GM23338 (cell line): ENCODE measurements around the gene RFESD. TPM values are rescaled to one million over a fixed set of nuclear protein-coding genes. Genes with fewer than 3 reads are reported as not detected.
A peak's percentile ranks its signal among the peaks of the same experiment; 100 is the strongest.

Experiments
- ATAC-seq: fragments of 200-7000 bp; cut with Tn5 transposase; 3 replicates; pipeline ENCODE4 v1.9.1; 2020
- DNase-seq: peaks from one replicate; pipeline ENCODE4 v3.0.0-alpha.2; 2015; ENCODE audit warnings: low spot score
- H2AFZ ChIP-seq: fragments of 200-600 bp; sonication (generic); 2 replicates; pipeline ENCODE4 v1.8.0; 2016; ENCODE audit warnings: antibody characterized with exemption, mild to moderate bottlenecking, moderate library complexity
- H3F3A ChIP-seq: fragments of 200-600 bp; sonication (generic); replicated peaks from 2 replicates; pipeline ENCODE4 v1.8.0; 2017; ENCODE audit warnings: antibody characterized with exemption, mixed run types, low read depth
- H3K27ac ChIP-seq: fragments of 200-600 bp; sonication (generic); 2 replicates; pipeline ENCODE4 v1.6.1; 2016; ENCODE audit warnings: low read depth
- H3K27me3 ChIP-seq: fragments of 200-600 bp; sonication (generic); 2 replicates; pipeline ENCODE4 v1.8.0; 2016; ENCODE audit warnings: mild to moderate bottlenecking, mixed run types, moderate library complexity; ENCODE audit not compliant: insufficient read depth
- H3K36me3 ChIP-seq: fragments of 200-600 bp; sonication (generic); 2 replicates; pipeline ENCODE4 v1.8.0; 2016; ENCODE audit warnings: mild to moderate bottlenecking; ENCODE audit not compliant: insufficient read depth
- H3K4me1 ChIP-seq: fragments of 200-600 bp; sonication (generic); 2 replicates; pipeline ENCODE4 v1.8.0; 2016; ENCODE audit warnings: mild to moderate bottlenecking, moderate library complexity; ENCODE audit not compliant: insufficient read depth
- H3K4me2 ChIP-seq: fragments of 200-600 bp; sonication (generic); 2 replicates; pipeline ENCODE4 v1.7.1; 2017; ENCODE audit warnings: mixed run types
- H3K4me3 ChIP-seq: fragments of 200-600 bp; sonication (generic); 2 replicates; pipeline ENCODE4 v1.6.1; 2016; ENCODE audit warnings: mixed run types
- H3K79me2 ChIP-seq: fragments of 200-600 bp; sonication (generic); replicated peaks from 2 replicates; pipeline ENCODE4 v1.8.0; 2017; ENCODE audit warnings: mild to moderate bottlenecking; ENCODE audit not compliant: insufficient read depth
- H3K9me2 ChIP-seq: fragments of 200-600 bp; sonication (generic); 2 replicates; pipeline ENCODE4 v1.8.0; 2017; ENCODE audit not compliant: insufficient read depth
- H4K20me1 ChIP-seq: fragments of 200-600 bp; sonication (generic); replicated peaks from 2 replicates; pipeline ENCODE4 v1.8.0; 2017; ENCODE audit warnings: mild to moderate bottlenecking; ENCODE audit not compliant: insufficient read depth
- H3K27ac Mint-ChIP-seq: 2 replicates; pipeline ENCODE4 v1.8.0; 2020; ENCODE audit warnings: inconsistent platforms, mild to moderate bottlenecking, moderate library complexity, mixed read lengths
- H3K27me3 Mint-ChIP-seq: 3 replicates; pipeline ENCODE4 v1.8.0; 2022; ENCODE audit warnings: low read depth, mild to moderate bottlenecking, moderate library complexity, mixed read lengths, inconsistent platforms; ENCODE audit not compliant: insufficient read depth, poor library complexity
- H3K36me3 Mint-ChIP-seq: 3 replicates; pipeline ENCODE4 v1.8.0; 2021; ENCODE audit warnings: low read depth, mild to moderate bottlenecking, inconsistent platforms, moderate library complexity, mixed read lengths
- H3K4me1 Mint-ChIP-seq: 3 replicates; pipeline ENCODE4 v1.8.0; 2020; ENCODE audit warnings: mild to moderate bottlenecking, inconsistent platforms, mixed read lengths
- H3K4me3 Mint-ChIP-seq: 3 replicates; pipeline ENCODE4 v1.8.0; 2021; ENCODE audit warnings: moderate library complexity, mild to moderate bottlenecking, inconsistent platforms, mixed read lengths
- H3K9me3 Mint-ChIP-seq: 3 replicates; pipeline ENCODE4 v1.8.0; 2020; ENCODE audit warnings: moderate library complexity, mild to moderate bottlenecking, inconsistent platforms, mixed read lengths
- CREB1 ChIP-seq: fragments of 250-450 bp; sonication (Bioruptor Pico); IDR thresholded peaks from 2 replicates; pipeline ENCODE4 v1.5.0; 2020; ENCODE audit warnings: low read depth, mild to moderate bottlenecking, moderate library complexity
- CTCF ChIP-seq, 2 experiments: fragments of 200-600 bp in 1 of 2; sonication (generic) in 1 of 2; conservative IDR thresholded peaks; 2 replicates each; pipeline versions ENCODE4 v1.5.1 to v1.6.1; 2016 to 2017; ENCODE audit warnings: antibody characterized with exemption in 2 of 2, low read depth in 2 of 2, mild to moderate bottlenecking in 2 of 2, moderate library complexity in 1 of 2
- EZH2 ChIP-seq: fragments of 200-600 bp; sonication (generic); IDR thresholded peaks from one replicate; pipeline ENCODE4 v1.8.0; 2017; ENCODE audit warnings: antibody characterized with exemption, mild to moderate bottlenecking, low read depth; ENCODE audit not compliant: unreplicated experiment
- EZH2phosphoT487 ChIP-seq: fragments of 200-600 bp; sonication (generic); IDR thresholded peaks from one replicate; pipeline ENCODE4 v1.8.1; 2018; ENCODE audit warnings: antibody characterized with exemption; ENCODE audit not compliant: unreplicated experiment
- JUNB ChIP-seq: IDR thresholded peaks from one replicate; pipeline ENCODE4 v1.6.1; 2016; ENCODE audit warnings: antibody characterized with exemption; ENCODE audit not compliant: unreplicated experiment
- NANOG ChIP-seq: IDR thresholded peaks from 2 replicates; pipeline ENCODE4 v1.6.1; 2016; ENCODE audit warnings: antibody characterized with exemption, borderline replicate concordance
- POLR2AphosphoS5 ChIP-seq: IDR thresholded peaks from 2 replicates; pipeline ENCODE4 v1.6.1; 2016; ENCODE audit warnings: antibody characterized with exemption, low read depth
- STAT1 ChIP-seq: IDR thresholded peaks from one replicate; pipeline ENCODE4 v1.6.1; 2016; ENCODE audit warnings: antibody characterized with exemption; ENCODE audit not compliant: unreplicated experiment
- ZNF114 ChIP-seq: fragments of 250-450 bp; sonication (Bioruptor Pico); IDR thresholded peaks from 2 replicates; pipeline ENCODE4 v1.5.0; 2020; ENCODE audit warnings: mild to moderate bottlenecking, moderate library complexity
- ZNF331 ChIP-seq: fragments of 250-450 bp; sonication (Bioruptor Pico); IDR thresholded peaks from 2 replicates; pipeline ENCODE4 v1.5.0; 2020; ENCODE audit warnings: low read depth, mild to moderate bottlenecking, moderate library complexity
- ZNF462 ChIP-seq: fragments of 250-450 bp; sonication (Bioruptor Pico); IDR thresholded peaks from 2 replicates; pipeline ENCODE4 v1.5.0; 2020; ENCODE audit warnings: mild to moderate bottlenecking, moderate library complexity
- polyA plus RNA-seq: library from polyadenylated mRNA; unstranded; fragments of >200 nt; fragmentation: Nextera tagmentation; extraction: Ambion mirVana; gene quantifications from 2 replicates; pipeline ENCODE4 v1.2.1, GENCODE V29; 2016
- total RNA-seq: library from RNA; depleted of rRNA; stranded (reverse); fragments of >200 nt; shearing (Covaris generic); gene quantifications from 2 replicates; pipeline ENCODE4 v1.2.3, GENCODE V29; 2014
- TF ChIP-seq, protein P1 (sequence below): IDR thresholded peaks from 2 replicates; pipeline ENCODE4 v1.6.1; 2016; ENCODE audit warnings: antibody characterized with exemption
- TF ChIP-seq, protein P2 (sequence below): IDR thresholded peaks from one replicate; pipeline ENCODE4 v1.6.1; 2018; ENCODE audit warnings: antibody characterized with exemption; ENCODE audit not compliant: unreplicated experiment

The RFESD gene
- total and polyA plus RNA-seq, 2 experiments from 2014 or later = 2.4 to 6.9 TPM

- peaks cover 3% of the 10 kb centered on the region; the same call in 1 of the 3 replicates for H3K36me3 Mint-ChIP-seq
- Histone ChIP-seq H3K4me1 (peaks cover 7% of the 10 kb centered on the region; the same call in 1 of the 2 replicates), H3K27me3 (peaks cover 65% of the 10 kb centered on the region), H3K79me2 (no peaks in the 10 kb centered on the region), H4K20me1 (no peaks in the 10 kb centered on the region), H2AFZ (no peak overlapping the region), H3K9me2 (peaks cover 7% of the 10 kb centered on the region; the same call in 1 of the 2 replicates), H3K4me3 (no peak overlapping the region), H3F3A (no peaks in the 10 kb centered on the region), H3K36me3 (no peaks in the 10 kb centered on the region), H3K4me2 (no peak overlapping the region), H3K27ac (no peak overlapping the region)
- H3K4me1 Mint-ChIP-seq = peaks cover 13% of the 10 kb centered on the region
- TF ChIP-seq EZH2 (no peak), ZNF331 (CRISPR knock-in tag) (no peak), JUNB (no peak), ZNF462 (CRISPR knock-in tag) (no peak), STAT1 (no peak), CTCF (conservative IDR thresholded peaks at IDR 0.05; ENCODE audit: low read depth in 2 of 2) (no peak), EZH2phosphoT487 (no peak), CREB1 (no peak), POLR2AphosphoS5 (no peak), ZNF114 (CRISPR knock-in tag) (no peak), NANOG (no peak)
- TF ChIP-seq, protein P1, sequence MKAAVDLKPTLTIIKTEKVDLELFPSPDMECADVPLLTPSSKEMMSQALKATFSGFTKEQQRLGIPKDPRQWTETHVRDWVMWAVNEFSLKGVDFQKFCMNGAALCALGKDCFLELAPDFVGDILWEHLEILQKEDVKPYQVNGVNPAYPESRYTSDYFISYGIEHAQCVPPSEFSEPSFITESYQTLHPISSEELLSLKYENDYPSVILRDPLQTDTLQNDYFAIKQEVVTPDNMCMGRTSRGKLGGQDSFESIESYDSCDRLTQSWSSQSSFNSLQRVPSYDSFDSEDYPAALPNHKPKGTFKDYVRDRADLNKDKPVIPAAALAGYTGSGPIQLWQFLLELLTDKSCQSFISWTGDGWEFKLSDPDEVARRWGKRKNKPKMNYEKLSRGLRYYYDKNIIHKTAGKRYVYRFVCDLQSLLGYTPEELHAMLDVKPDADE = no peak
- TF ChIP-seq, protein P2, sequence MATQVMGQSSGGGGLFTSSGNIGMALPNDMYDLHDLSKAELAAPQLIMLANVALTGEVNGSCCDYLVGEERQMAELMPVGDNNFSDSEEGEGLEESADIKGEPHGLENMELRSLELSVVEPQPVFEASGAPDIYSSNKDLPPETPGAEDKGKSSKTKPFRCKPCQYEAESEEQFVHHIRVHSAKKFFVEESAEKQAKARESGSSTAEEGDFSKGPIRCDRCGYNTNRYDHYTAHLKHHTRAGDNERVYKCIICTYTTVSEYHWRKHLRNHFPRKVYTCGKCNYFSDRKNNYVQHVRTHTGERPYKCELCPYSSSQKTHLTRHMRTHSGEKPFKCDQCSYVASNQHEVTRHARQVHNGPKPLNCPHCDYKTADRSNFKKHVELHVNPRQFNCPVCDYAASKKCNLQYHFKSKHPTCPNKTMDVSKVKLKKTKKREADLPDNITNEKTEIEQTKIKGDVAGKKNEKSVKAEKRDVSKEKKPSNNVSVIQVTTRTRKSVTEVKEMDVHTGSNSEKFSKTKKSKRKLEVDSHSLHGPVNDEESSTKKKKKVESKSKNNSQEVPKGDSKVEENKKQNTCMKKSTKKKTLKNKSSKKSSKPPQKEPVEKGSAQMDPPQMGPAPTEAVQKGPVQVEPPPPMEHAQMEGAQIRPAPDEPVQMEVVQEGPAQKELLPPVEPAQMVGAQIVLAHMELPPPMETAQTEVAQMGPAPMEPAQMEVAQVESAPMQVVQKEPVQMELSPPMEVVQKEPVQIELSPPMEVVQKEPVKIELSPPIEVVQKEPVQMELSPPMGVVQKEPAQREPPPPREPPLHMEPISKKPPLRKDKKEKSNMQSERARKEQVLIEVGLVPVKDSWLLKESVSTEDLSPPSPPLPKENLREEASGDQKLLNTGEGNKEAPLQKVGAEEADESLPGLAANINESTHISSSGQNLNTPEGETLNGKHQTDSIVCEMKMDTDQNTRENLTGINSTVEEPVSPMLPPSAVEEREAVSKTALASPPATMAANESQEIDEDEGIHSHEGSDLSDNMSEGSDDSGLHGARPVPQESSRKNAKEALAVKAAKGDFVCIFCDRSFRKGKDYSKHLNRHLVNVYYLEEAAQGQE = no peak
- no peak overlapping the region for H3K27ac Mint-ChIP-seq
- DNase-seq = no peak
- no peak for ATAC-seq
- H3K9me3 Mint-ChIP-seq = peaks cover 5% of the 10 kb centered on the region; the same call in 2 of the 3 replicates
- H3K4me3 Mint-ChIP-seq = peak overlapping the region; percentile 68
- peaks cover 43% of the 10 kb centered on the region for H3K27me3 Mint-ChIP-seq
Observed at GRCh38 chr5:95621839-95622629, 24.5 kb upstream of the RFESD start.
